Activated CD8-positive, alpha-beta memory T cell treated with anti-CD3 and anti-CD28 coated beads, Interleukin-2, amount 50 U/mL, for 24 hours (primary cell): ENCODE measurements around the gene MALL.
"Not testable (repeated sequence)": the region's sequence is repeated elsewhere in the genome, so short reads cannot be mapped to it uniquely, and the experiment has no call there.

ENCODE experiments used
- DNase-seq: peaks from one replicate; pipeline ENCODE4 v3.0.0-alpha.2; 2020; ENCODE audit errors: extremely low read depth

The MALL gene

DNA sequence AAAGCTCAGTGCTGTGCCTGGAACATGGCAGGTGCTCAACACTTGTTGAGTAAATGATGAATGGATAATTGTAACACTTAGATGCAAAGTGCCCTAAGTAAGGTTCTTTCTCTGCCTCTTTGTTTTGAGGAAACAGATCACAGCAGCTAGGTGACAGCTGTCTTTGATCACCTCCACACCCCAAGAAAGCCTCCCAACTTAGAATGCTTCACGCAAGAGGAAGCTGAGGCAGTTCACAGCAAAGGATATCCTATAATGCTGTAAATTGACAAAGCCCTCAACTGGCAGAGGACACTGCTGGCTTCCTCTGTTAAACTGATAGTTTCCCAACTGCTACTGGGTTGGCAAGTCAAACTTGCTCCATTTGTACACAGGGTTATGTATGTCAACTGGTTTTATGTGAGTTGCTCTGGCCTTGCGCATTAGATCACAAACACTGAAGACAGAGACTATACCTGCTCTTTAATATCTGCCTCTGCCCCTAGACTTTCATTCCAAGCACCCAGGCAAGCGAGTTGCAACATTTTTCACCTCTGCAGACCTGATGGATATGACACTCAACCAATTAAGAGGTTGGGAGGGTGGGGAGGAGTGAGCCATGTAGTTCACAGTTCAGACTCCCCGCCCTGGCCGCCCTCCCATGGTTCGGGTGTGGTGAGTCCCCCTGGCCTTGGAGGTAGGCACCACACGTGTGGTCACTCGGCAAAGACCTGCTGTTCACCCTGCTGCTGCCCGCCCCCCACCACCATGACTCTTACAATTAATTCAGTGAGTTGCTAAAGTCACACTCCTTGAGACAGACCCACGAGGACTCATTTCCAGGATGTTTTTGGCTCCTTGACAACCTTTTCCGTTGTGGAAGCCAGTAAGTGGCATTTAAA lies 4.8 kb upstream of the MALL start:
- no peak for DNase-seq

DNA sequence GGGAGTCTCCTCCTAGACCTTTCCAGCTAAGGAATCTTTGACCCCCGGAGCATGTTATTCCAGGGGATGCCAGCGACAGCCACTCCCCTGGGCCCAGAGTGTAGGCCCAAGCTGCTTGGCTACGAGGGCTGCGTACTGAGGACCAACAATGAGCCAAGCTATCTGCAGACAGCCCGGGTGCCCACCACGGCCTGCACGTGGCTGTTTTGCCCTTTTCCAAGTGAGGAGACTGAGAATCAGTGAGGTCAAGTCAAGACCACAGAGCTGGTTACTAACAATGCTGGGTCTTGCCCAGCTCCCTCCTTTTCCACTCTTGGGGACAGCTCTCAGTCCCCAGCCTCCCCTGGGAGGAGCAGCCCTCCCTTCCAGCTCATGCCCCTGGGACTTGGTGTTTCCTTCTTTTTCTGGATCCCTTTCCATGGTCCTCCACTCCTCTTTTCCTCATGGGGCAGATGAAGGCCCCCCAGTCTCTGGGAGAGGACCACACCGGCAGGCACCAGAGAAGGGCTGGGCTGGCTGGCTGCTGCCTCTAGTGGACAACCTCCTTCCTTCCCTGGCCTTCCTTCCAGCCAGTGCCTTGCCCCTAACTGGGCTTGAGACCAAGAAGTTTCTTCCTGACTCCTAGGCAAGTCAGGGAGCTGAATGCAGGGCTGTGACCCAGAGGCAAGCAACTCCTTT lies 550 bp upstream of the MALL start:
- DNase-seq, result no peak

DNA sequence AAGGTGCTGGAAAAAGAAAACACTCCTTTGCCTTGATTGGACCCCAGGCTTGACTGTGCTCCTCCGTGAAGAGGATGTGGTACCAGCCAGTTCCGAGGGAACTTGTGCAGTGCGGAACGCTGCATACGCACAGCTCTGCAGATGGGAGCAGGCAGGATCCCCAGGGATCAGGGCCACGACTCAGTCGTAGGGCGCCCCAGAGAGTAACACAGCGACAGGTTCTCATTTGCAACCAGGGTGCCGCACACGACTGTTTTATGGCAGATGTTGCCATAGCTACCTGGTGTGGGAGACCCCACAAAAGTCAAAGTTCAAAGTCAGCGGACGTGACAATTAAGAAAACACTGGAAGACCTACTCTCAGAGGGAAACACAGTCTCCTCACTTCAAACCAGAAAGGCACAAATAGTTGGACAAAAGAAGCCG lies 779 bp downstream of the MALL start:
- no peak for DNase-seq

DNA sequence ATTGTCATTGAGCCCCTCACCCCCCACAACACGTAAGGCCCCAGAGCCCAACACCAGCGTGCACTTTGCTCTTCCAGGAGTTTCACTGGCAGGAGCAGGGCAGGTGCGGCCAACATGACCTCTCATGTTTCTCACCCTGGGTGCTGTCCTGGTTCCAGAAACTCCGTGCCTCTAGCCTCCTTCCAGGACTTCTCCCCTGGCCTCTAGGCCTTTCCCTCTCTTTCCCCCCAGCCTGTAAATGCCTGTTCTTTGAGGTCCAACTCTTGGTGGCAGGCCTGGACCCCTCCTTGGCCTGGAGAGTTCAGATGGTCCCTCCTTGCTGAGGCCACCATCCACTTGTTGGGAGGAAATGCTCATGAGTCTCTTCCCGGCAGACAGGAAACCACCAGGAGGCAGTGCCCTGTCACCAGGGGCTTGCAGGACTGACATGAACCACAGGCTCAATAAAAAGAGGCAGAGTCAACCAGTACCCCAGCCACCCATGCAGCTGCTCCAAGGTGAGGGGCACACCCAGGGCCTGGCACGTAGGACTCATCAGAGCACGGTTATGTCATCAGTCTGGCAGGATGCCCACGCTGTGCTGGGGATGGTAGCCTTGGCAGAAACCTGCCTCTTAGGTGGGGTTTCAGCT lies 1.5 kb downstream of the MALL start:
- DNase-seq, result no peak

DNA sequence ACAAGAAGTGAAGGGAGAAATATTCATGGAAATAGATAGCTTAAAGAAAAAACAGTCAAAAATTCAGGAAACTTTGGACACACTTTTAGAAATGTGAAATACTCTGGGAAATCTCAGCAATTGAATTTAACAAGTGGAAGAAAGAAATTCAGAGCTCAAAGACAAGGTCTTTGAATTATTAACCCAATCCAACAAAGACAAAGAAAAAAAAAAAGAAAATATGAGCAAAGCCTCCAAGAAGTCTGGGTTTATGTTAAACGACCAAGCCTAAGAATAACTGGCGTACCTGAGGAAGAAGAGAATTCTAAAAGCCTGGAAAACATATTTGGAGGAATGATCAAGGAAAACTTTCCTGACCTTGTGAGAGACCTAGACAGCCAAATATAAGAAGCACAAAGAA lies 7.3 kb downstream of the MALL start:
- not testable (repeated sequence) for DNase-seq

DNA sequence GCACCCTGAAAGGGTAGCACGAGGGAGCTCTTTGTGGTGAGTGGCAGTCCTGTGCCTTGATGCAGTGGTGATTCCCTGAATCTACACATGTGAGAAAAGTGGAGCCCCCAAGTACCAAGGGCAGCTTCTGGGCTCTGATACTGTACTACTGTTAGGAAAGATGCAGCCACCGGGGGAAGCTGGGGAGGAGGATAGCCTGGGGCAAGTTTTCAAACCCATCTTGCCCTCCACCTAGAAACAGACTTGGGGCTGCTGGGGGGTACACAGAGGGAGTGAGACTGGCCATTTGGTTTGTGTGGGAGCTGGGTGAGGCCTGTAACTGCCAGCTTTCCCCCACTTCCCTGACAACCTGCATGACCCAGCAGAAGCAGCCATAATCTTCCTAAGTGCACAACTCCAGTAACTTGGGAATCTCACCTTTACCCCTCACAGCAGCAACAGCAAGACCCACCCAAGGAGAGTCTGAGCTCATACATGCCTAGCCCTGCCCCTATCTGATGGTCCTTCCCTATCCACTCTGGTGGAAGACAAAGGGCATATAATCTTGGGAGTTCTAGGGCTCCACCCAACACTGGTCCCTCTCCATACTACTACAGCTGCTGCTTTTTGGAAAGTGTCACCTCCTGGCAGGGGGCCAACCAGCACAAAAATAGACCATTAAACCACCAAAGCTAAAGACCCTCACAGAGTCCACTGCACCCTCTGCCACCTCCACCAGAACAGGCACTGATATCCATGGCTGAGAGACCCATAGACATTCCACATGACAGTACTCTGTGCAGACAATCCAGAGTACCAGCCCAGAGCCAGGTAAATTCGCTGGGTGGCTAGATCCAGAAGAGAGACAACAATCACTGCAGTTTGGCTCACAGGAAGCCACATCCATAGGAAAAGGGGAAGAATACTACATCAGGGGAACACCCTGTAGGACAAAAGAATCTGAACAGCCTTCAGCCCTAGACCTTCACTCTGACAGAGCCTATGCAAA lies 8.2 kb downstream of the MALL start:
- DNase-seq, result no peak

DNA sequence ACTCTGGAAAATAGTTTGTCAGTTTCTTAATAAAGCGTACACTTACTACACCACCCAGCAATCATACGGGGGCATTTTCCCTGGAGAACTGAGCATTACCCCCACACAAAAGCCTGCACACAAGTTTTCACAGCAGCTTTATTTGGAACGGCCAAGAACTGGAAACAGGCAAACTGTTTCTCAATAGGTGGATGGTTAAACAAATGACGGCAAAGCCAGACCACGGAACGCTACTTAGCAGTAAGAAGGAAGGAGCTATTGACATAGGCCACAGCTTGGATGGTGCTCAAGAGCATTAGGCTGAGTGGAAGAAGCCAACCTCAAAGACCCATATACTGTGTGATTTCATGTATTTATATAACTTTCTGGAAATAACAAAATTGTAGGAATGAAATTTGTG lies 9.0 kb downstream of the MALL start:
- no peak for DNase-seq

DNA sequence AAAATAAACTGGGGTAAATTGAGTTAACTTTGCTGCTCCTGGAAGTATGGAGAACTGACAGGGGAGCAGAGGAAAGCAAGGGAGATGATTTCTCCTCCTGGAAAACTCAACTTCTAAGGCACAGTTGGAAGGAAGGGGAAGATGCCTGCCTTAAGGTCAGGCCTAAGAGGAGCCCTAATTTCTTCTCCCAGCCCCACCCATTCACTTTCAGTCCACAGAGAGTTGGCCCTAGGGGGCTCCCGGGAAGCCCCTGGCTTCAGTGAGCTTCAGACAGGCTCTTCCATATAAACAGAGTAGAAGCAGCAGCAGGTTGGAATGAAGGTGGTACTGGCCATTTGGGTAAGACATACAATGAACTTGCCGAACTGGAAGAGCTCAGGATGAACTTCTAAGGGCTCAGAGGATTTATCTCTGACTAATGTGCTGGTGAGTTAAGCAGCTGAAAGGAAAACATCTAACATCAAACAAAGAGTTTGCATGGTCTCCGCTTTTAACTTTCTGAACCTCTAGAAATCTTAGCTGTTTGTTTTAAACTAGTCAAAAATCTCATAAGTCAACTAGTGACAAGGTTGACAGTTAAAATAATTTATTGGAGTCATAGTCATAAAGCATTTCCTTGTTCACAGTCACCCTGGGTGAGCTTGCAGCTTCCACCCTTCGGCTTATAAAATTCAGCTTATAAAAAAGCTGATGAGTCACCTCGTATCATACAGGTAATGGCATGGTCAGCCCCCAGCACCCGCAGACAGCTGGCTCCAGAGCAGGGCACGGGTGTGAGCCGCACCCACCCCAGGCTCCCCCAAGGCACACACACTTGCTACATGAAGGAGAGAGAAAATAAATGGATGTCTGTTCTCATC lies 9.8 kb downstream of the MALL start:
- DNase-seq, result no peak

DNA sequence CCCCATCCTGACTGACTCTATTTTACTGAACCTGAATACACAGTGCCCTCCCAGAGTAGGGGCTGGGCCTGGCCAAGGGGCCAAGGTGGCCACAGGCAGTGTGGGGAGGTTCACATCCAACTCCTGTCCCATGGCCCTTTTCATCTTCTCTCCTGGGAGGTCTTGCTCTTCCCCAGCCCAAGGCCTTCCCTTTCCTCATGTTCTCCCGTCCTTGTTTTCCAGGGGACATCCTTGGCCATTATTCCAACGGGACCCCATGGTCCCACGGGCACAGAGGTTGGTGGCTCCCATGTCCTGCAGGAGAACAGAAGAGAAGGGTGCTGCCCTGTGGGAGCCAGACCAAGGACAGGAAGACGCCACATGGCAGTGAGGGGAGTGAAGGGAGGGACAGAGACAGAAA lies 10.4 kb downstream of the MALL start:
- no peak for DNase-seq

DNA sequence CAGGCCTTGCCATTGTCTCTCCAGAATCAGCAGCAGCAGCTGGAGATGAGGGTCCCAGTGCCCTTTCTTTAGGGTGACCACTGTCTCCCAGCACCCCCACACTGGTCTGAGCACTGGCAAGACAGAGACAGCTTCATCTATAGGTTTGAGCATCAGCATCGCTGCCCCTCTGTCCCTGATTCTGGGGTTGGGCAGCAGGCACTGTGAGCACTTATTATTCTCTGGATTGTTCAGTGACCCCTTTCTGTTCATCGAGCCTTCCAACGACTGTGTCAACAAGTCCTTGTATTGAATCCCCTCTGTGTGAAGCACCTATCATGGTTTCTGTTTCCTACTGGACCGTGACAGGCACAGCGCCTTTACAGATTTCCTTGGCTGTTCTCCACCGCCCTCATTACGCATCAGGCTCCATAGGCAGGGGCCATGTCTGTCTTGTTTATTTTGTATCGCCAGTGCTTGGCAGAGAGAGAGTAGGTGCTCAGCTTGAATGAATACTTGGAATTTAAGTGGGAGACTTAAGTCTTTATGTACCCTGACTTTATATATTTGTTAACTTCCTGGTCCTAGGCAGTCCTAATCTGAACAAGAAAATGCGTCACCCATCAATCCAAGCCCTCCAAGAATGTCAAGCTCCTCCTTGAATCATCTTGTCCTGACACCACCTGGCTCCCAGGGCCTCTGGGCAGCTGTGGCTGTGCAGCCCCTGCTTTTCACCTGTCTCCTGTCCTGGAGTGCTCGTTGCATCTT lies 11.4 kb downstream of the MALL start:
- DNase-seq, result no peak

DNA sequence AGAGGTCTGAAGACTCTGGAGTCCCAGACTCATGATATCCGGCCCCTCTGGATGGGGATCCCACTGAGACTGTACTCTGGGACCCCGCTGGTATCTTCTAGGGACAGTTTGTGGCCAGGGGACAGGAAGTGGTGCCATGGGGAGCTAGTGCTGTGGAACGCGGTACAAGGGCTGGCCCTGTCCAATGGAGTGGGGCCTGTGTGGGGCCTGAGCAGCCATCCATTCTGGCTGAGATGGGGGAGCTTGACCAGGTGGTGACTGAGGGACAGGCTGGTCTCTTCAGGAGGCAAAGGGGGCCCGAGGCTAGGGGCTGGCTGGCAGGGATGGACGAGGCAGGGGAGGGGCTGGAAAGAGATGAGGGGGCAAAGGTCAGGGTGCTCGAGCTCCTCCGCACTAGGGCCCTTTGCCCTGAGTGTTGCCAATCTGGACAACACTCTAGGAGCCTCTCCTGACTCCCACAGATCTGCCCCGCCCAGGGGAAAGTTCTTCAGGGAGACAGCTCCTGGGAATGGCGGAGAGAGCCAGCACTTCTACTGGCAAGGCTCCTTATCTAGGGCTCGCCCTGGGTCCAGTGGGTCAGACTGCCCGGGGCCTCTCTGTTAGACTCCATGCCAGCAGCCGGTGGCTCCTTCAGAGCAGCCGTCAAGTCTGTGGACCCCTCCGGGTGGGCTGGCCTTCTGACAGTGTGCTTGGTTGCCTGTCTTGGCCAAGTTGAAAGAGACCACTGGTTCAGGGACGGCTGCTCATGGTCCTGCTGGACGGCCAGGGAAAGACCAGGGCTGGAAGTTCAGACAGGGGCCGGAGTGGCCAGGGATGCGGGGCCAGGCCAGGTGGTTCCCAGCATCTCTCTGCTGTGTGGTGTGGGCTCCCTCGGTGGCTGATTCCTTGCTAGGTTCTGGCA lies 12.3 kb downstream of the MALL start:
- no peak for DNase-seq

DNA sequence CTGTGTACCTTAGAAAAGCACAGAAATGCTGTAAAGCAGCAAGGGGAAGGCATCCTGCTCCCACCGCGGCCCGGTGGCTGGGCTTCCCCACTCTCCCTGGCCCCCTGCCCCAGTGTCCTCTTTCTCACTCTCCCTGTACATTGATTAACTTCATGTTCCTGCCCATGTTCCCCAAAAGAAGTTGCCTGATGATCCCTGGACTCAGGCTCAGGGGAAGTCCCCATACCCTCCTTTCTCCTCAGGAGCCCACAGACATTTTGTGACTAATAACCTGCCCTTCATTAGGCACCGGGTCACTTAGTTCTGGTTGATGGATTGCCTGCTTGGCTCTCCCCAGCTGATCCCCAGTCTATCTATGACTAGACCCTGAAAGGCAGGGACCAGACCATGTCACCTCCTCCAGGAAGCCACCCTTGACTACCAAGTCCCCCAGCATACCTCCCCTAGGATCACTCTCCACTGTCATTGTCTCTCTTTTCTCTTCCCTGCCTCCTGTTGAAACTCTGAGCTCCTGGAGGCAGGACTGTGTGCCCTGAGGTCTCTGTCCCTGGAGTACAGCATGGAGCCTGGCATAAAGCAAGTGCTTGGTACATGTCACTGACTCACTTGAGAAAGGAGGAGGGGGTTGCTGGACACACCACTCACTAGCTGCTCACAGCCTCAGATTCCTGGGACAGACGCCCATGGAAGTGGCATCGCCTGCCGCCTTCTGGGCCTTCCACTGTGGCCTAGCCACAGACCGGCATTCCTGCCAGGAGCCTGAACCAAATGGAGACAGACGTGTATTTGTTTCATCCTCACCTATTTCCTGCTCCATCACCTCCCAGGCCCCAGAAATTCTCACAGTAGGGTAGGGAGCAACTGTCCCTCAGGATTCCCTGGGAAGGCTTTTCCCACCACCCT lies 13.5 kb downstream of the MALL start:
- DNase-seq, result no peak

DNA sequence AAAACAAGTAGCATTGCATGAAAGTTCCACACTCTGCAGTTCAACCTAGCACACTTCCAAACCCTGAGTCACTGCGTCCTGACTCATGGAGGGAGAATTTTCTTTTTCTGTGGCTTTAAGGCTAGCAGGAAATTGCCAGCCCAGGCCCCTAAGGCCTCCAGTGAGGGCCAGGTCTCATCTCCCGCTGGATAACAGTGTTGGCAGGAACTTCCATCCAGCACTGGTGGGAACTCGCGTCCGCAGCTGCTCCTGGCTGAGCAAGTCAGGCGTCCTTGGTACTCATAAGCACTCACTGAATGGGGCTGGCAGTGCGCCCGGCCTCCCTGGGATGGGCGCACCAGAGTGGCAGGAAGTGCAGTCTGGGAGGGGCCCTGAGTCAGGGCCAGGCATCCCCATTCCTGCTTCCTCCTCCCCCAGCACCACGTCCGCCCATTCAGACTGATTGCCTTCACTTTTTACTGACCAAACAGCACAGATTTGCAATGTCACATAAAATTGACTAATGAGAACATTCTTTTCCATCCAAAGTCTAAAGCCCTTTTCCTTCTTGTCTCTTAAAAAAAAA lies 14.3 kb downstream of the MALL start:
- DNase-seq, result no peak

DNA sequence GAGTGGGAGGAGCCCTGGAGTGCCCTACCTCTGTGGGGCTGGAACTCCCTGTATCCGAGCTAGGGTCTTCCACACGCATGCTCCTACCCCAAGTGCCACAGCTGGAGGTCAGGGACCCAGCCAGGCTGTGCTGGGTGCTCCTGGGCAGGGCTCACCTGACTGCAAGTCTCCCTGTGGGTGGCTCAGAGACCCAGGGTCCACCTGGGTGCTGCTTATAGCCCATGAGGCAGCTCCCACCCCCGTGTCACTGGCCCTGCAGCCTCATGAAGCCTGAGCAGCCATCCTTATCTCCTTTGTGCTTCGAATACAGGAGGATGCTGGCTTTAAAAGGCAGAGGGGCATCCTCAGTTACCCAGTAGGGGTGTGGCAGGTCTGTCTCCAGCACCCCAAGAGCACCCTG lies 14.7 kb downstream of the MALL start:
- DNase-seq, result not testable (repeated sequence)

DNA sequence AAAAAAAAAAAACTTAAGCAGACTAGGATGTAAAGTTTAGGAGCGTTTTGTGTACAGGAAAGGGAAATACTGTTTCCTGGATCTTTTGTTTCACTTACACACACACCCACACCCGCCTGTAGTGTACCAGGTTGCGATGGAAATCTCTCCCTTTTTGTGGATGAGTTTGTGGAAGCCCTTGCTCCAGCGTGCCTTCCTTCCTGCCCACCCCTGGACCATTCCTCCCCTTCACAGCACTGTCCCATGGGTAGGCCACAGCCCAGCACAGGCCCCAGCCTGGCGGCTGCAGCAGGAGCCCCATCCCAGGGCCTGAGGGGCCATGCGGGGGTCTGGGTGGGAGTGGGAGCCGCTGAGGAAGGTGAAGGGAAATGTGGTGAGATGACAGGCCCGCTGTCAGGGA lies 15.1 kb downstream of the MALL start:
- no peak for DNase-seq

DNA sequence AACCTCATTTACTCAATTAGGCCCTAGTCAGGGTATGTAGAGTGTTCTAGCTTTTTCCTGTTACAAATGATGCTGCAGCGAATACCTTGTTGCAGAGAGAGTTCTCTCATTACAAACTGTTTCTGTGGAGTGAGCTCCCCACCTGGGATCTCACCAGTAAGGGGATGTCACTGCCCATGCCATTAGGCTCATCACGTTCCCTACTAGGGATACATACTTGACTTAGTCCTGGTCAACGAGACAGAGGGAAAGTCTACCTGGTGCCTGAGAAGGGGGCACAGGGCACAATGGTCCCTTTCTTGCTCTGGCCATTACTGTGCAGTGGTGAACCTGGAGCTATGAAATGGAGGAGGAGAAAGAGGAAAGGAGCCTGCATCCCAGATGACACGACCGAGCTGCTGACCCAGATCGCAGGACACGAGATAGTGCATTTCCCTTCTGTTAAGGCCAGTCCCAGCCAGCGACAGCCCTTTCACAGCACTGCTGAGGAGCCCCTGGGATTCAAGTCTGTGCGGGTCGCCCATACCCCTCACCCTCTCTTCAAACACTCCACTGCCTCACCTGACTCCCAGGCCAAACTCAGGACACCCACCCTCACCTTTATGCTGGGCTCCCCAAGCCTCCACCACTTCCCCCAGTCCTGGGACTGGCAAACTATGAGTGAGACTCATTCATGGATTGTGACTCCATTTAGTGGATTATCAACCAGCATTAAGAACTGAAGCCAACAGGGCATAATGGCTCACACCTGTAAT lies 16.0 kb downstream of the MALL start:
- DNase-seq, result no peak

DNA sequence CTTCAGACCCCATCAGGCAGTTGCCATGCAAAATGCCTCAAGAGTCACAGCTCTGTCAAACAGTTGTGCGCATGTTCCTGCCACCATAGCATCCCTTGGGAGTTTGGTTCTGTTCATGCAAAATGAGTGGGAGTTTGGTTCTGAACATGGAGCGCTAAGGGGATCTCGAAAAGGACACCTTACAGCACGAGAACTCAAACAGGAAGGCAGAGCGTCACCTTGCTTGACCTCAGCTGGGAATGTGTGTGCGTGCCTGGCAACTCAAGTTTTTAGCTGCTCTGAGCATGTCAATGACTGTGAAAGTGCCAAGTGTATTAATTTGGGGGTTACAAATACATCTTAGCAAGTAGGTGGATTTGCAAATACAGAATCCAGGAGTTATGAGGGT lies 16.6 kb downstream of the MALL start:
- DNase-seq, result no peak
